DMS79 treated with DMSO at 0.1 percent for 48 hours (cell line): ENCODE data around the gene BCL7A.
"Not testable (repeated sequence)": the region's sequence is repeated elsewhere in the genome, so short reads cannot be mapped to it uniquely, and the experiment has no call there.

ENCODE experiments used
- DNase-seq: peaks from one replicate; lab custom pipeline; 2025; lab: John Stamatoyannopoulos, UW

Gene BCL7A

DNA sequence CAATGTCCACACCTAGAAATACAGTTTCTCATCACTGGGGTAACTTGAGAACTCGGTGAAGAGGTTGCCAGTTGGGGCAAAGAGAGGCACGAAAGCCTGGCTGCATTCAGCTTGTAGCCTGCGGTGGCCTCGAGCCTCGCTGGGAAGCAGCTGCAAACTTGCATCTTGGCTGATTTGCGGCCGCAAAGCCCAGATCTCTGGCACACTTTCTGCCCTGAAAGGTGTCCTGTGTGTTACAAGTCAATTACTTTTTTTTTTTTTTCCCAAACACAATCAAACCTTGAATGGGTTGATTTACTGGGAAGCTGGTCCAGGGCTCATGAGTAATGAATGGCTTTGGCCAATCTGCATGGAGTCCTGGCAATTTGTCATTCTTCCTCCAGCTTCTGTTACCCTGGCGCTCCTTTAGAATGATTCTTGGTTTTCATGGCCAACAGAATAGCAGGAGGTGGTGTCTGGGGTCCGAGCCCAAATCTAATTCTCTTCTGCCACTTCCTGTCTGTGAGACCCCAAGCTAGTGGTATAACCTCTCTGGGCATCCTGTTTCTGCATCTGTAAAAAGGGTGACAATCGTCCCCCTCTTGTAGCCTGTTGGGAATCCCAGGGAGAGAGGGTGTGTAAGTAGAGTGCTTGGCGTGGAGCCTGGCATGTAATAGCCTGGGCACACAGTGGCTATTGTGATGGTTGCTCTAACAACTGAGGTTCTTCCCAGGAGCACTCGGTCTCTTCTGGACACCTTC lies 6.7 kb downstream of the BCL7A start:
- no peak for DNase-seq

DNA sequence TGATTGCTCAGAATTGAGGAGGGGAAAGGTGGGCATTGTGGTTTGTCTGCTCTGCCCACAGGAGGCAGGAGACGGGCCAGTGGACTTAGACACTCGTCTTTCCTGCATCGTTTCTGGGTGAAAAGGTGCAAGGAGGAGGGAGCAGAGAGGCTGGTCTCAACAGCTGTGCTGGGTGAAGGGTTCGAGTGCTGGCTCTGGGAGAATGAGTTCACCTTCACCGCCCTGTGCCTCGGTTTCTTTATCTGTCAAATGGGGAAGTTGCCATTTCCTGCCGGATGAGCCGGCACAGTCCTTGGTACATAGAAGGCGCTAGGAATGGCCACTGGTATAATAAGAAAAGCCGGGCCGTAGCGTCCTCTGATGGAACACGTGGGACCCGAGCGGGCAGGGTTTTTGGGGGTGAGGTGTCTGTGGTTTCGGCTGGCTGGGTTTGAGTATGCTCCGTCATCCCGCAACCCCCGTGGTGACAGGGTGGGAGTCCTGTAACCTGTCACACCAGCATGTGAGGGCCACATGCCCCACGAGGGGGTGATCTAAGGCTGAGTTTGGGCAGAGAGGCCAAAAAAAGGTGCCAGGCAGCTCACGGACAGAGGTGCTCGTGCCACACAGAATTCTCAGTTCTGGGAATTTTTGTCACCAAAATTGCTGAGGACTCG lies 7.3 kb downstream of the BCL7A start:
- no peak for DNase-seq

DNA sequence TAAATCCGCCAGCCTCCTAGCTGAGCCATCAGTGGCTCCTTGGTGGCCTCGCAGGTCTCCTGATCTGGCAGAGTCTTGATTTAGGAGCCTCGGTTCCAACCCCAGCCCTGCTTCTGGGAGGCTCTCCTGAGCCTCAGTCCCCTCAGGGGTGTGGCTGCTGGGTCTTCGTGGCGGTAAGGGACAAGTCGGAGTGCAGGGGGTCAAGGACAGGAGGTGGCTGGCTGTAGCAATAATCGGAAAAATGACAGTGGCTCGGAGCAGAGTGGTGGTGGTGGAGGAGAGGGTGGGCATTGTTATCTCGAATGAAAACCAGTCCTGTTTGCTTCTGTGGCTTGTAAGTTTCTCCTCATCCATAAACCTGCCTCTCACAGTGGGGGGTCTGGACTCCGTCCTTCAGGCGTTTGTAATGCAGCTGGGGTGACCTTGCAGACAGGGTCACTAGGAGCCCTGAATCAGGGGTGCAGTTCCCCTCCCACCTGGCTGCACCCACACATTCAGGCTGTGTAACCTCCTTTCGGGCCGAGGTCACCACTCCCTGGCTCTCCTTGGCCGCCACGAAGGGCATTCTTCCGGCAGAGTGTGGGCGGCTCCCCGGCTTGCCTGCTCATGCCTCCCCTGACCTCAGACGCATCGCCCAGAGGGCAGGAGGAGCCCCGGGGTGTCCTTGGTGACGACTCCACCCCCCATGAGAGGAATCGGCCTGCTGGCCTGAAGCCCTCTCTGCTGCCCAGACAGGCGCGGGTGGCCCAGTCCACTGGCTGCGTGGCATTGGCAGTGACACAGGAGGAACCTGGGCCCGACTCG lies 8.1 kb downstream of the BCL7A start:
- no peak for DNase-seq

DNA sequence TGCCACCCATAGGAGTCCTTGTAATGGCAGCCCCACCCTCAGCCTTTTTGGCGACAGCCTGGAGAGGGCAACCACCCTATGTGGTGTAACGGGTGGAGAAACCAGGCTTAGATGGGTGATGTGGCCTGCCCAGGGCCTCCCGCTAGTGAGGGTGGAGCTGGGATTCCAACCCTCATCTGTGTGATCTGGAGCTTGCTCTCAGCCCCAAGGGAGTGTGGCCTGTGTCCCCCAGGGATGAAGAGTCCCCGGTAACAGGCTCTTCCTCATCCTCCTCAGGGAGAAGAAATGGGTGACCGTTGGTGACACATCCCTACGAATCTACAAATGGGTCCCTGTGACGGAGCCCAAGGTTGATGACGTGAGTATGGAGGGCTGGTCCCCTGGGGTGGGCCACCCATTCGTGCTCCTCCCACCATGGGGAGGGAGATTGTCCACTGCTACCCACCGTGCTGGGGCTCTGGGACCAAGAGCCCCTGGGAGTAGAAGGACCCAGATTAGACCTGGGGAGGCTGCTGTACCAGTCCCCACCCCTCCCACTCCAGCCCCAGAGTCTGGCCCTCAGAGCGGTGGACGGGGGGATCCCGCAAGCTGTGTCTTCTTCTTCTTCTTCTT lies 8.8 kb downstream of the BCL7A start:
- no peak for DNase-seq

DNA sequence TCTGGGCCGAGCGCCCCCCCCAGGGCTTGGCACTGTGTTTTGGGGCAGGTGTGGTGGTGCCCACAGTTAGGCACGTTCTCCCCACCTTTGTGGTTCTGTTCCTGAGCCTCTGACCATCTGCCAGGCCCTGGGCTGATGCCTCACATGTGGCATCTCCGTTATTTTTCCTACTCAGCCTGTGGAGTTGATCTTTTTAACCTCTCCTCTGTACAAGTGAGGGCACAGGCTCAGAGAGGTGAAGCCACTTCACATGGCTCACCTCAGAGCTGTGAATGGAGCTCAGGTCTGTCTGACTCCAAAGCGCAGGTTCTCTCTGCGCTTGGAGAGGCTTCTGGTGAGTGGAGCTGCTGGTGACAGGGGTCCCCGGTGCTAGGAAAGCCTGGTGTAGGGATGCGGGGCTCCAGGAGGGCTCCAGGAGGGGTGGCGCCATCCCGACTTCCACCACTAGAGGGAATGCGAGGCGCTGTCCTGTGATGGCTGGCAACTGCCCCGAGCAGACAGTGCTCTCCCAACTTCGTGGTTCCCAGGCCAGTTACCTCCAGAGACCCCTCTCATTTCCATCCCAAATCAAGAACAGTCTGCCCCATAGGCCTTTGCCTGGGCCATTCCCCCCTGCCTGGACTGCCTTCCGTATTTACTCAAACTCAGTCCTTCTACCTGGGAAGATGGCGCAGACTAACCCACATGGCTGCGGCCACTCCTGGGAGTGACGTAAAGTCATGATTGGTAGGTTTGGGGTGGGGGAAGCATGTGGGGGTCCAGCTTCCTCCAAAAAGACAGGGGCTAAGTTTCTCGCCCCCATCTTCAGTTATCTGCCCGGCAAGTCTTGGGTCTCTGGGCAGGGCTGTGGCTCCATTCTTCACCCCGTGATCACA lies 9.9 kb downstream of the BCL7A start:
- DNase-seq, result no peak

DNA sequence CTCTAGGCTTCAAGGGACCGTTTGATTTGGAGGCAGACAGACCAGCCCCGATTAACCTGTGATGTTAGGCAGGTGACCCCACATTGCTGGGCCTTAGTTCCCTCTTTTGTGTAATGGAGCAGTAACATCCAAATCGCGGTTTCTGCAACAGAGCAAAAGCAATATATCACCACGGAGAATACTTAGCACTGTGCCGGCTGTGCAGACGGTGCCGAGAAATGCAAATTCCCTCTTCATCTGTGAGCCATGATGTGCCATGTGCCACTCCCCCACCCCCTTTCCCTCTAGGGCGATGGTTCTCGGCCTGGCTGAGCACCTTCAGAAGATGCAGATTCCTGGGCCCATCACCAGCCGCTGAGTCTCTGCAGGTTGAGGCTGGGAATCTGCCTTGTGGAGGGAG lies 10.9 kb downstream of the BCL7A start:
- DNase-seq, result no peak

DNA sequence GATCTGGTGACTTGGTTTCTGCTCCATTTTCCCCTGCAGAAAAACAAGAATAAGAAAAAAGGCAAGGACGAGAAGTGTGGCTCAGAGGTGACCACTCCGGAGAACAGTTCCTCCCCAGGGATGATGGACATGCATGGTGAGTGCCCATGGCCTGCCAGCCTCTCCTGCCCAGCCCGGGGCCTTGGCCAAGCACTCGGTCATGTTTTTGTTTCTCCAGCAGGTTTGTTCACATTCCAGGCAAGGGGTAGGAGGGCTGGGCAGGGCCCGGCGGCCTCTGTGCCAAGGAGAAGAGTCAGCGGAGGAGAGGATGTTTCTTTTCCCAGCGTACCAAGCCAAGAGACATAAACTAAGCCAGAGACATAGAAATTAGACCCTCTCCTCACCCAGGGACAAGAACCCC lies 13.6 kb downstream of the BCL7A start:
- no peak for DNase-seq

DNA sequence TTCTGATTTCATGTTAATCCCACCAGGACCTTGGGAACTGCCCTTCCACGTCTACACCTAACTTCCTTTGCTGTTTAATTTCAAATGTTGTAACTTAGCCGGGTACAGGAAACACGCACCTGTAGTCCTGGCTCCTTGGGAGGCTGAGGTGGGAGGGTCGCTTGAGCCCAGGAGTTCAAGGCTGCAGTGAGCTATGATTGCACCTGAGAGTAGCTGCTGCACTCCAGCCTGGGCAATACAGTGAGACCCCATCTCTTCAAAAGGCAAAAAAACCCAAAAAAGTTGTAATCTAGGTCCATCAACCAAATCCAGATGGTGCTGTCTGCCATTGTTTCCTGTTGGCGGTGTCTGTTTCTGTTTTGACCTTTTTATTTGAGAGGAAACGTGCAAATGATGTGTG lies 14.5 kb downstream of the BCL7A start:
- DNase-seq, result no peak

DNA sequence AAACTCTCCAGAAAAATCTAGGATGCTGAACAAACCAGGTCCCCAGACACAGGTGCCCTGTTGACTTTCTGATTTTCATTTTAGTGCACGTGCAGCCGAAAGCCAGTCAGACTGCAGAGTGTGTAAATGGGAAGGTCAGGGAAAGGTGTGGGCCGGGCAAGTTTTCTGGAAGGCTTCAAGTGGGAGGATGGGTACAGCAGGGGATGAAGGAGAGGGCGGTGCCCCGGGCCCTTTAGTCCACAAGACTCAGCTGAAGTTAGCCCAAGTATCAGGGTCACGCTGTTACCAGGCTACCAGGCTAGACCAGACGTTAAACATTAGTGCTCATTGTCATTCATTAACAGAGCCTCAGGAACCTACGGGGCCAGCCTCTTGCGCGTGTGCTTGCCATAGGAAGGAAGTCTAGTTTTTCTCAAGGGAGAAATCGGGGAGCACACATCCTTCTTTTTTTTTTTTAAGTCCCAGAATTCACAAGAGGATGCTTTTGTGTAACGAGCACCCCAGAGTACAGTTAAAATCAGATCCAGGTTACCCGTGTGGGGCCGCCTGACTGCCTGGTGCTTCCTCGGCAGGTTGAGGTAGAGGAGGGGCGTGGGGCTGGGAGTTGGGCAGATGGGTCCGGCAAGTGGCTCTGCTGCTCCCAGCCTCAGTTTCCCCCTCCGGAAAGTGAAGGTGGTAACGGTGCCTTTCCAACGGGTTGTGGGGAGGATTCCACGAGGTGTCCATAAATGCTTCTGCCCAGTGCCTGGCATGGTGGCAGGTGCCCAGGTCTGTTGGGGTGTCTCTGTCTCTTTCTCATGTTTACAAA lies 19.1 kb downstream of the BCL7A start:
- no peak for DNase-seq

DNA sequence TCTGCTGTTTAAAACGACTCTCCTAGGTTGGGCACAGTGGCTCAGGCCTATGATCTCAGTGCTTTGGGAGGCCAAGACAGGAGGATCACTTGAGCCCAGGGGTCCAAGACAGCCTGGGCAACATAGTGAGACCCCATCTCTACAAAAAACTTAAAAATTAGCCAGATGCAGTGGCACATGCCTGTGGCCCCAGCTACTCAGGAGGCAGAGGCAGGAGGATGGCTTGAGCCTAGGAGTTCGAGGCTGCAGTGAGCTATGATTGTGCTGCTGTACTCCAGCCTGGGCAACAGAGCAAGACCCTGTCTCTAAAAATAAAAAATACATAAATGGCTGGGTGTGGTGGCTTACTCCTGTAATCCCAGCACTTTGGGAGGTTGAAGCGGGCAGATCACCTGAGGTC lies 19.8 kb downstream of the BCL7A start:
- not testable (repeated sequence) for DNase-seq

DNA sequence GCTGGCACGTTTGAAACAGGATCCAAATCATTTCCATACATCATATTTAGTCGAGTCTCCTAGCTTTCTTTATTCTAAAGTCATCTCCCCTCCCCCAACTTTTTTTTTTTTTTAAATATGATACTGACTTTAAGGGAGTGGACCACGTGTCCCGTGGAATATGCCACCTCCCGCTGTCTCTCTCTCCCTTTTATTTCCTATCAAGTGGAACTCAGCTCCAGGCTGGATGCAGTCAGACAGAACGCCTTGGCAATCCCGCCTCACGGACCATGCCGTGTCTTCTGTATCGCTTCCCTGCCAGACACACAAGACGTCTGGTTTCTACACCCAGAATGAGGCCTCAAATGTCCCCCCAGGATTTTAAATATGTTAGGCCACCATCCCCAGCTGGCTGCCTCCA lies 21.2 kb downstream of the BCL7A start:
- DNase-seq, result no peak

DNA sequence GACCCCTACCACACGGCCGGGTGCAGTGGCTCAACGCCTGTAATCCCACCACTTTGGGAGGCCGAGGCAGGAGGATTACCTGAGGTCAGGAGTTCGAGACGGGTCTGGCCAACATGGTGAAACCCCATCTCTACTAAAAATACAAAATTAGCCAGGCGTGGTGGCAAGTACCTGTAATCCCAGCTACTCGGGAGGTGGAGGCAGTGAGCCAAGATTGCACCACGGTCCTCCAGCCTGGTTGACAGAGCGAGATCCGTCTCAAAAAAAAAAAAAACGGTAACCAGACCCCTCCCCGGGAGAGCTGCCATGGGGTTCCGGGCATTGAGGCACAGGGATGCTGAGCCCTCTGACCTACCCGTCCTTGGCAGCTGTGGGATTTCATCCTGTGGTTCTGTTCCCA lies 21.8 kb downstream of the BCL7A start:
- no peak for DNase-seq

DNA sequence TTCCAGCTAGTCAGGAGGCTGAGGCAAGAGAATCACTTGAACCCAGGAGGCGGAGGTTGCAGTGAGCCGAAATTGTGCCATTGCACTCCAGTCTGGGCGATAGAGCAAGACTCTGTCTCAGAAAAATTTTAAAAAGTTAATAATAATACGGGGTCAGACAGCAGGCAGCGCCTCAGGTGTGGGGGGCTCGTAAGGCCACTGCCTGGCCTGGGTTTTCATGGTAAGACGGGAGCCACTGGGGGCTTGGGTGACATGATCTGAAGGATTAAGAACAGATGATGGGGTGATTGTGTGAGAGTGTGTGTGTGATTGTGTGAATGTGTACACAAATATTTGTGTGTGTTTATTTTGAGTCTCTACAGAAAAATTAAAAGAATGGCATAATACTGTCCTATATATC lies 23.6 kb downstream of the BCL7A start:
- no peak for DNase-seq

DNA sequence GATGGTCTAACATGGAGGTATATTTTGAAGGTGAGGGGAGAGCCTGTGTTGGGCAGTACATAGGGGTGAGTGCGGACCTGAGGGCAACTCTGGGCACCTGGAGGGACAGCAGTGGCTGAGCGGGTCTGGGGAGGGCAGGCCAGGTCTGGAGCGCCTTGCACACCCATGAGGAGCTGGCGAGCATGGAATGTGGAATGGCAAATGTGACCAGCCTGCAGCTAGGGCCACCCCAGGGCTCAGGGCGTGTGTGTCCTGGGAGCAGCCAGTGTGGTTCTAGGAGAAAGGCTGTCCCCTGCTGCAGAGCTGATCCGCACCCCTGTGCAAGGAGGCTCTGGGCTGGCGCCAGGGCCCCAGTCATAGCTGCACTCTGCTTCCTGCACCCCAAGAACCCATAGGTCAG lies 24.5 kb downstream of the BCL7A start:
- no peak for DNase-seq

DNA sequence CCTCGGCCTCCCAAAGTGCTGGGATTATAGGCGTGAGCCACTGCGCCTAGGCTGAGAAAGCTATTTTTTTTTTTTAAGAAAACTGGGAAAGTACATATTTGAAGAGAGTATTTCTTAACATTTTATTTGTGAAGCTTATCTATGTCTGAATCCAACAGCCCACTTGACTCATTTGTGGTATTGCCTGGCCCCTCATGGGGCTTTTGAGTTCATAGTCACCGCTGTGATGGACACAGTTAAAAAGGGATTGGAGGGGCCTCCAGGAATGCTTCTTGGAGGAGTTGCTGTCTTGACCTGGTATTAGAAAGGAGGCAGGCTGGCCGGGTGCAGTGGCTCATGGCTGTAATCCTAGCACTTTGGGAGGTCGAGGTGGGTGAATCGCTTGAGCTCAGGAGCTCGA lies 26.5 kb downstream of the BCL7A start:
- DNase-seq, result no peak

DNA sequence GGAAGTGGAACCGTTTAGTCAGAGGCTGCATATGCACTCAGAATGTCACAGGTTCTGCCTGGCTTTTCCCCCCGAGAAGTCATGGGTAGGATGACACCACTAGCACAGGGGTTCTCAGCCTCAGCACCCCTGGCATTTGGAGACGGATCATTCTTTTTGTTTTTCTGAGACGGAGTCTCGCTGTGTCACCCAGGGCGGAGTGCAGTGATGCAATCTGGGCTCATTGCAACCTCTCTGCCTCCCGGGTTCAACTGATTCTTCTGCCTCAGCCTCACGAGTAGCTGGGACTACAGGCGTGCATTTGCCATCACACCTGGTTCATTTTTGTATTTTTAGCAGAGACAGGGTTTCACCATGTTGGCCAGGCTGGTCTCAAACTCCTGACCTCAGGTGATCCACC lies 28.1 kb downstream of the BCL7A start:
- no peak for DNase-seq

DNA sequence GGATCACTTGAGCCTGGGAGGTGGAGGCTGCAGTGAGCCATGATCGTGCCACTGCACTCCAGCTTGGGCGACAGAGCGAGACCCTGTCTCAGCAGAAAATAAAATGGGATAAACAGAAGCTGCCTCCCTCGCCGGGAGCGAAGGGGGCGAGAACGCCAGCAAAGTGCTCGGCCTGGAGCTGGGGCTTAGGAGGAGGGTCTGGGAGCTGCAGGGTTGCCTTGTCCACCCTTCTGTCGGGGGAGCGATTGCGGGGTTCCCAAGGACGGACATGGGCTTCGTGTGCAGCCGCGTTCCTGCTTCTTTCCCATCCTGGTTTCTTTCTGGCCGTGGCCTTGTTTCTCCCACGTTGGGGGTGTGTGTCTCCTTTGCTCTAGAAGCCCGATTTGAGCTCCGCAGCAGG lies 29.0 kb downstream of the BCL7A start:
- DNase-seq, result no peak

DNA sequence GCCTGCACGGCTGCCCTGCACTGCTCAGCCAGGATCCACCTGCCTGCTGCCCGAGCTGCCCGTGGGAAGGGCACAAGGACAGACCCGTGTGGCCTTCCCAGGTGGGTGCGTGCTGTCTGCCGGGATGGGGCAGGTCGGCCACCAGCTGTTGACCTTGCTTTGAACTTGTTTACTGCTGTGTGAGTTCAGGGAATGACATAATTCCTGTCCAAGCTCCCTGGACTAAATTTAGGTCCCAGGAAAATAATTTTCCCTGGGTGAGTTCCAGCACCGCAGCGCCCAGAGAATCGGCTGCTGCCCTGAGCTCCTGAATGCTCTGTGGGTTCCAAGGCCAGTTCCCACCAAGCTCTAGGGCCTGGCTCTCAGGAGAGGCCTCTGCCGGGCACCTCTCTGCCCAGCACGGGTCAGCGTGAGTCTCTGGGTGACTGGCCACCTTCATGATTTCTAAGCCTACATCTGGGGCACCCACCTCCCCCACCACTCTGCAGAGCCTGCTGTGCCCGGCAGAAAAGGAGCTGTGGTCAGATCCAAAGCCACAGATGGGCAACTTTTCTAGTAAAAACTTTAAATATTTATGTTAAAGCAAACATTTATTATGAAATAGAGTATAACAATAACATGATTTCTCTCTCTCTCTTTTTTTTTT lies 29.7 kb downstream of the BCL7A start:
- no peak for DNase-seq

DNA sequence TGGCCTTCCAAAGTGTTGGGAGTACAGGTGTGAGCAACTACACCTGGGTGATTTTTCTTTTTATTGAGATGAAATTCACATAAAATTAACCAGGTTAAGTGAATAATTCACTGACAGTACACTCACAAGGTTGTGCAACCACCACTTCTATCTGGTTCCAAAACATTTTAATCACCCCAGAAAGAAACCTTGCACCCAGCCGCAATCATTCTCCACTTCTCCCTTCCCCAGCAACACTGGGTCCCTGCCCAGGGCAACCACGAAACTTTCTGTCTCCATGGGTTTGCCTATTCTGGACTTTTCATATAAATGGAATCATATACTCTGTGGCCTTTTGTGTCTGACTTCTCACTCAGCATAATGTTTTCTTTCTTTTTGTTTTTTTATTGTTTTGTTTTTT lies 30.6 kb downstream of the BCL7A start:
- DNase-seq, result no peak

DNA sequence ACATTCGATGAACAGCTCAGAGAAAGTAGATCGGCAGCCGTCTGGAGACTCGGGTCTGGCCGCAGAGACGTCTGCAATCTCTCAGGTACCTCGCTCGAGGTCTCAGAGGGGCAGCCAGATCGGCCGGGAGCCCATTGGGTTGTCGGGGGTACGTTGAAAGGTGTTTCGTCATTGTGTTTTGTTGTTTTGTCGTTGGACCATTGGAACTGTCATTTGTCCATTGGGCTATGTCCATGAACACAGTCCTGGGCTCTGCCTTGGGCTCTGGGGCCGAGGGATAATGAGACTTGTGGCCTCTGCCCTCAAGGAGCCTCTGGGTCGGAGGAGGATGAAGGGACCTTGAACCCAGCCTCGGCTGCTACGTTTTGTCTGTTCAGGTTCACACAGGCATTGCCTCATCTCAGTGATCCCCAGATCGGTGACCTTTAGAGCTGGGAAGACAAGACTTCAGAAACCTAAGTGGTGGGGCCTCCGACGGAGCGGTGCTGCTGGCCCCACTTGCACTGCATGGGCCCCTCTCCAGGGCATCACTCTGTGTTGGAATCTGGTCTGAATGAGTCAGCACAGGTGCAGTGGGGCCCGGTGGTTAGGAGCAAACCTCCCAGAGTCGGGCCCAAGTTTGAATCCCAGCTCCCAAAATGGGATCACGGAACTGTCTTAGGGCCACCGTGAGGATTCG lies 33.3 kb downstream of the BCL7A start:
- no peak for DNase-seq
